CD4-positive, alpha-beta T cell treated with Interleukin-15 for 4 hours (primary cell): ENCODE measurements around the gene KLHL12.

Experiments used
- DNase-seq: peaks from one replicate; pipeline ENCODE4 v3.0.0-alpha.2; 2020; ENCODE audit warnings: low spot score

Gene KLHL12

DNA sequence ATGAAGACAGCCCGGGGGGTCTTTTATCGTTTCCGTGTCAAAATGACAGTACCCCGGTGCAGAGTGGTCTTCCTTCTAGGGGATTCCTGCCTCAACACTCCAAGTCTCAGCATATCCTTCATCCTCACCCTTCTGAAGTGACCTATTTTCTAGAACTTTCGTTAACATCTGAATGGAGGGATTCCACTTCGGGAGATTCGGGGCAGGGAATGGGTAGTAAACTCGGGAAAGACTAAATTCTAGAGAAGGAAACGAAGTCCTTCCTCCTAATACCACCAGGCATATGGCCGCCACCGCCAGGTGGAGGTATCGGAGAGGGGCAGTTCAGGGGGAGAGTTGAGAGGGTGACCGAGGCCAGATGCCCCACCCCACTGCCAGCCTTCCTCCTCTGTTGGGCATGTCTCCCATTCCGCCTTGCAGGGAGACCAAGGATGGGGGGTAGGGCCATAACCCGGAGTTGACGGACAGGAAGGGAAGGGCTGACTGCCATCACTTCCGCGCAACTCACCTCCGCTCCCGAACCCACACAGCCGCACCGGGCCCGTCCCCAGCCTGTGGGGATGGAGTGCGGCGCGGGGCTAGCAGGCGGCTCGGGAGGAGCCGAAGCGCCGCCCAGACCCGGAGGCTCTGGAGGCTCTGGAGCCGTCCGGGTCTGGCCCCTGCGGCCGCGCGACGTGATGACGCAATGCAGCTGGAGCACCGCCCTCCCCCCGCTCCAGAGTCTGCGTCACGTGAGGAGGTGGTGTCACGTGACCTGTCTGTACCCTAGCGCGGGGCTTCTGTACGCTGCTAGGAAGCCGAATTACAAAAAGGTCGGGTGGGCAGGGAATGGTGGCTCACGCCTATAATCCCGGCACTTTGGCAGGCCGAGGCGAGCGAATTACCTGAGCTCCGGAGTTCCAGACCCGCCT, at the start of gene KLHL12:
KLHL12 (minus strand) TSS at position 654 of the 911 bp plus-strand sequence. CDS start 2,072 bp downstream, outside the sequence.
- peak; percentile 93 for DNase-seq

DNA sequence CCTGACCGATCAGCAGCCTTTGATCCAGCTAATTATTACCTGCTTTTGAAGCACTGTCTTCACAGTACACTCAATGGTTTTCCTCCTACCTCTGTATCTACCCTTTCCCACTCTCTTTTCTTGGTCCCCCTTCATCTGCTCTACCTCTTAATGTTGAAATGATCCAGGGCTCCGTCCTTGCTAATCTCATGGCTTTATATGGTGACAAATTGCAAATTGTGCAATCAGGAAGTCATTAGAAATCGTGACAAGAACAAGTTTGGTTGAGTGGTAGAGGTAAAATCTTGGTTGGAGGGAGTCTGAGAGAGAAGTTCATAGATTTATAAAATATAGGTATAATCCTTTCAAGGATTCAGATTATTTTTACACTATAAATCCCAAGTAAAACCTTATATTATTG, 49.6 kb upstream of the KLHL12 start:
- no peak for DNase-seq

- DNase-seq, result no peak
Observed at GRCh38 chr1:202974856-202975255, 47.8 kb upstream of the KLHL12 start.

GRCh38 chr1:202972046-202972445, 45.0 kb upstream of the KLHL12 start:
- no peak for DNase-seq

- peak; percentile 46 for DNase-seq
Observed at GRCh38 chr1:202968895-202969295, 41.9 kb upstream of the KLHL12 start.

DNA sequence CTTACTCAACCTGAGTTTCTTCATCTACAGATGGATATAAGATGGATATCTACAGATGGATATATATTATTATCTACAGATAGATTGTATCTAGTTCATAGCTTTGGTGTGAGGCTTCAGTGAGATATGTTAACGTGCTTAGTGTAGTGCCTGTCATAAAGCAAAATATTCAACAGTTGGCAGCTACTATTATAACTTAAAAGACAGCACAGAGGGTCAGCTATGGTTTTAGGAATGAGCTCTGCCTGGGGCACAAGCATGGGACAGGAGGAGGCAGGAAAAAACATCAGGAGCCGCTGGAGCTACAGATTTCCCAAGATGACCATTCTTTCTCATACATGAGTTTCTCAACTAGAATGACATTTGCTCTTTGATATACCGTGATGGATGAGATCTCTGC, 41.3 kb upstream of the KLHL12 start:
- DNase-seq, result no peak

DNA sequence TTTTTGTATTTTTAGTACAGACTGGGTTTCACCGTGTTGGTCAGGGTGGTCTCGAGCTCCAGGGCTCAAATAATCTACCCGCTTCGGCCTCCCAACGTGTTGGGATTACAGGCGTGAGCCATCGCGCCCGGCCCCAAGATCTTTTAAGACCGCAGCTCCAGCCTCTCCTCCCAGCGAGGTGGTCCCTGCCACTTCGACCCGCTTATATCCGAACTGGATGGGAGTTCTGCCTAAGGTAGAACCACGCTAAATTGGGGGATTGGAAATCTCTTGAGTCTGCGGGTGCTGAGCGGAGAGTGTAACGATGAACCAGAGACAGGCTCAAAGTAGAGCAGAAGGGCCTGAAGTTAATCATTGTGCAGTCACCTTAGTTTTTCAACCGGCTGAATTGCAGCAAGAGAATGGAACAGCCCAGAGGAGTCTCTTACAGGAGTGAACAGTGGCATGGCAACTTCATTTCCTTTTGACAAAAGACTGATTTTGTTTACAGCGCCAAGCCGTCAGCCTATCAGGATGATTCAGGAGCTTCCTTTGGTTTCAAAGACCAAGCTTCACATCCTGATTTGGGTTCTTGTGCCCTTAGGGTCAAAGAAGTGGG, 40.7 kb upstream of the KLHL12 start:
- DNase-seq, result peak; percentile 16

GRCh38 chr1:202966006-202966898, 39.2 kb upstream of the KLHL12 start:
- DNase-seq, result no peak

- no peak for DNase-seq
Observed at GRCh38 chr1:202965422-202965821, 38.4 kb upstream of the KLHL12 start.

GRCh38 chr1:202964791-202965410, 37.9 kb upstream of the KLHL12 start:
- DNase-seq, result no peak

DNA sequence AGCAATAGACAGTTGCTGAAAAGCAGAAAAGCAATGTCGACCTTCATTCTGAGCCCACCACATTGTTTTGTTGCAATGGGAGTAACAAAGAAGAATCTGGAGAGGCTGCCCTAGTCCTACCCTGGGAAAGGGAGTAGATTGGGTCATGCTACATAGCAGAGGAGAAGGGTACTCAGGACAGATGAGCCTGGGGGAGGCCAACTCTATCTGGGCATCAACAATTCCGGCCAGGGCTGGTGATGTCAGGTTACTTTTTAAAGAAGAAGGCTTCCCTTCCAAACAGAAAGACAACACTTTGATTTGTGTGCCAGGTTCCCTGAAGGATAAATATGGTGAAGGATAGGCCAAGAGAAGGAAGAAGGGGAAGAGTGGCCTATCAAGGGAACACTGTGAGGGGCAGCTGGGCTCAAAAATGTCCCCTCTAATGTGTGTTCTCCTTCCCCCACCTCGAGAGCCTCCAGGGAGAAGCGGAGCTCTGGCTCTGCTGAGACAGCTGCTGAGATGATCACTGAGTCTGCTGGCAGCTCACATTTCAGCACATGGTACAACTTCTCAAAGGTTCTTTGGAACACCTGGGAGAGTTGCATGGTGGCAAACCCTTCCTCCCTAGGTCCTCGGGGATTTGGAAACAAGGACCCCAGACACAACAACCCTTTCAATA, 34.3 kb upstream of the KLHL12 start:
- no peak for DNase-seq

GRCh38 chr1:202959276-202959620, 32.2 kb upstream of the KLHL12 start:
- no peak for DNase-seq

GRCh38 chr1:202958544-202959275, 31.7 kb upstream of the KLHL12 start:
- DNase-seq, result no peak

DNA sequence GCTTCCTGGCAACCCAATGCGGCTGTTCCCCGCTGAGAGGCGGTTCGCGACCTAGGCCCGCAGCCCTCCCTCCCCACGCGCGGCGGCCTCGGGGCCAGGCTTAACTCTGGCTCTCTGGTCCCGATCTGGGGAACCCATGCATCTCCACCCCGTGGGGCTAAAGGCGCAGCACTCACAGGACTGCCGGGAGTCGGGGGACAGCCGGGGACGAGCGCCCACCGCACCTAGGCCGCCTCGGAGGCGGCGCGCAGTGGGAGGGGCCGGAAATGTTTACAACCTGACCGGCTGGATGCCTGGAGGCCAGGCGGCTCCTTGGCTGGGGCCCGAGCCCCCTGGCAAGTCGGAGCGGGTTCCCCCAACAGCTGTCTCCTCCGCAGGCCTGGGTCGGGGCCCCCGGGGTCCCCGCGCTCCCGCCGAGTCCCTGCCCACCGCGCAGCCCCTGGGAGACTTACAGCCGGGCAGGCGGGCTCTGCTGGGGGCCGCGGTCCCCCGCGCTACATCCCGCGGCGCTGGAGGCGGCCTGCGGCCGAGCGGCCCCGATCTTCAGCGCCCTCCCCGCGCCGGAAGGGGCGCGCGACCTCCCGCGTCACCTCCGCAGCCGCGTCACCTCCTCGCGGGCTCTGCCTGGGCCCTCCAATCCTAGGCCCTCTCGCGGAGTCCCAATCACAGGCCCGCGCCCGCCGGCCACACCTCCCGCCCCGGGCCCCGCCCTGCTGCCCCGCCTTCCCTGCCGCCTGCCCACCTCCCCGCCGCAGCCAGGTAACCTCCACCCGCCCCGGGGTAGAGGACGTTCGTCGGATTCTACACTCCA, 30.9 kb upstream of the KLHL12 start, which contains the start of gene ADIPOR1:
ADIPOR1 (minus strand) TSS at position 580 of the 811 bp plus-strand sequence. CDS start 7,242 bp downstream, outside the sequence.
- DNase-seq, result peak; percentile 92

GRCh38 chr1:202956969-202957368, 29.9 kb upstream of the KLHL12 start:
- no peak for DNase-seq

GRCh38 chr1:202954057-202954745, 27.2 kb upstream of the KLHL12 start:
- no peak for DNase-seq

GRCh38 chr1:202953392-202953791, 26.4 kb upstream of the KLHL12 start:
- no peak for DNase-seq

DNA sequence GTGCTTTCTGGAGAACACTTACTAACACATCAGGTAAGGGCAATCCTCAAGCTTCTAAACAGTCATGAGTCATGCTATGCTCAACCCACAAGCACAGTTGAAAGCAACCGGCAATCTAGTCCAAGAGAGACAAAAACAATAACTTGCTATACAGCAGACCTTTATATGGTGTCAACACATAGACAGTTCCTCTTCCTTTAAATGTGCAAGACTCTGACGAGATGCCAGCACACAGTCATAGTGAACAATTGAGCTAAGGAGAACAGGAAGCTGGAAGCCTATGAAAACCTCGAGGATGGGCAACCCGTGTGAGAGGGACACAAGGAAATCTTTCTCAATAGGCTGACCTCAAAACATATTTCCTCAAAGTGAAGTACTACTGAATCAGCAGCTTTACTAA, 25.8 kb upstream of the KLHL12 start:
- DNase-seq, result no peak

DNA sequence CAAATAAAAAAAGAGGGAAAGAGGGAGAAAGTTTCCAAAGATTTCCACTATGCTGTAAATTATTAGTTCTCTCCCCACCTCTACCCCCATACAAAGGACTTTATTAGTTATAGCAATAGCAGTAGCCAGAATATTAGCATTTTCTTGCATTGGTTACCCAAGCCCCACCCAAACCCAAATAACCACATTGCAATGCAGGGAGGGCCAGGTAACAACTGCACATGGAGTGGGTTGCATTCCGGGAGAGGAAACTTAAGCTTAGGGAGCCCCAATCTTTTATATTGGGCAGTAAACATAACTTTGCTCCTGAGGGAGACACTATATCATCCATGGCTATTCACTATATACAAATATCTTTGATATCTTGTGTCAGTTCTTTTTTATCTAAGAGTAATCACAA, 25.1 kb upstream of the KLHL12 start:
- no peak for DNase-seq
